H1 (cell line): ENCODE data around the gene VIPR2. TPM values are rescaled to one million over a fixed set of nuclear protein-coding genes. Genes with fewer than 3 reads are reported as not detected.

Experiments
- TCF12 ChIP-seq: IDR thresholded peaks from 2 replicates; pipeline ENCODE4 v1.6.1; 2011; ENCODE audit warnings: low read depth, mild to moderate bottlenecking, low read length
- polyA plus RNA-seq, 7 experiments: library from polyadenylated mRNA; depleted of rRNA in 3 of 7; stranded (reverse) in 5 of 7; unstranded in 2 of 7; fragments of >200 nt in 5 of 7; fragments of 200-250 nt in 2 of 7; gene quantifications; 1 replicate in 5 of 7; 2 replicates in 1 of 7; 4 replicates in 1 of 7; pipeline versions ENCODE4 v1.2.1 to v1.2.3, GENCODE V29; 2011 to 2013; ENCODE audit warnings: missing spikeins in 2 of 7, mixed read lengths in 2 of 7
- total RNA-seq: library from RNA; stranded (reverse); fragmentation: NEBNext Ultra II Directional; extraction: Animal tissue kit (Norgen Biotek cat#: 25700); gene quantifications from 2 replicates; pipeline ENCODE4 v1.2.1, GENCODE V29; 2021
- TF ChIP-seq, protein P1 (sequence below): fragments of 300-600 bp; sonication (generic); IDR thresholded peaks from 2 replicates; pipeline ENCODE4 v1.7.1; 2012; ENCODE audit warnings: low read length, moderate library complexity, mild to moderate bottlenecking, inconsistent platforms; ENCODE audit not compliant: insufficient replicate concordance

VIPR2 gene
- total and polyA plus RNA-seq, 2 of the 8 experiments (the other 6 are each of a cell fraction or from before 2014, with no cell fraction given): 2.4 to 6.3 TPM

DNA sequence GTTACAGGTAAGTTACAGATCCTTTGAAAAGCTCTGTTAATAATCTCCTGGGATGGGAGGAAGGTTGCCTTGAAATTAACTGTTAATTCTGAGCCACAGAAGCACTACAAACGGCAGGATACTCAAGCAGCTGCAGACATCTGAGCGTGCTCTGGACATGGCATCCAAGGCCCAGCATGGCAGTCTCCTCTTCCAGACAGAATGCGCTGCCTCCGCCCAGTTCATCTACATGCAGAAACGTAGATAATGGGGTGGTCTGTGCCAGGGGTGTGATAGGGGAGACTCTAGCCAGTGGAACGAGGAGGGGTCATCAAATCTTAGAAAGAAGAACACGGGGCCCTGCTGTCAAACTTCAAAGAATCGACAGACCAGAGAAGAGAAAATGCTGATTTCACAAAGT, 13.8 kb downstream of the VIPR2 start (continued):
- TF ChIP-seq, protein P1, sequence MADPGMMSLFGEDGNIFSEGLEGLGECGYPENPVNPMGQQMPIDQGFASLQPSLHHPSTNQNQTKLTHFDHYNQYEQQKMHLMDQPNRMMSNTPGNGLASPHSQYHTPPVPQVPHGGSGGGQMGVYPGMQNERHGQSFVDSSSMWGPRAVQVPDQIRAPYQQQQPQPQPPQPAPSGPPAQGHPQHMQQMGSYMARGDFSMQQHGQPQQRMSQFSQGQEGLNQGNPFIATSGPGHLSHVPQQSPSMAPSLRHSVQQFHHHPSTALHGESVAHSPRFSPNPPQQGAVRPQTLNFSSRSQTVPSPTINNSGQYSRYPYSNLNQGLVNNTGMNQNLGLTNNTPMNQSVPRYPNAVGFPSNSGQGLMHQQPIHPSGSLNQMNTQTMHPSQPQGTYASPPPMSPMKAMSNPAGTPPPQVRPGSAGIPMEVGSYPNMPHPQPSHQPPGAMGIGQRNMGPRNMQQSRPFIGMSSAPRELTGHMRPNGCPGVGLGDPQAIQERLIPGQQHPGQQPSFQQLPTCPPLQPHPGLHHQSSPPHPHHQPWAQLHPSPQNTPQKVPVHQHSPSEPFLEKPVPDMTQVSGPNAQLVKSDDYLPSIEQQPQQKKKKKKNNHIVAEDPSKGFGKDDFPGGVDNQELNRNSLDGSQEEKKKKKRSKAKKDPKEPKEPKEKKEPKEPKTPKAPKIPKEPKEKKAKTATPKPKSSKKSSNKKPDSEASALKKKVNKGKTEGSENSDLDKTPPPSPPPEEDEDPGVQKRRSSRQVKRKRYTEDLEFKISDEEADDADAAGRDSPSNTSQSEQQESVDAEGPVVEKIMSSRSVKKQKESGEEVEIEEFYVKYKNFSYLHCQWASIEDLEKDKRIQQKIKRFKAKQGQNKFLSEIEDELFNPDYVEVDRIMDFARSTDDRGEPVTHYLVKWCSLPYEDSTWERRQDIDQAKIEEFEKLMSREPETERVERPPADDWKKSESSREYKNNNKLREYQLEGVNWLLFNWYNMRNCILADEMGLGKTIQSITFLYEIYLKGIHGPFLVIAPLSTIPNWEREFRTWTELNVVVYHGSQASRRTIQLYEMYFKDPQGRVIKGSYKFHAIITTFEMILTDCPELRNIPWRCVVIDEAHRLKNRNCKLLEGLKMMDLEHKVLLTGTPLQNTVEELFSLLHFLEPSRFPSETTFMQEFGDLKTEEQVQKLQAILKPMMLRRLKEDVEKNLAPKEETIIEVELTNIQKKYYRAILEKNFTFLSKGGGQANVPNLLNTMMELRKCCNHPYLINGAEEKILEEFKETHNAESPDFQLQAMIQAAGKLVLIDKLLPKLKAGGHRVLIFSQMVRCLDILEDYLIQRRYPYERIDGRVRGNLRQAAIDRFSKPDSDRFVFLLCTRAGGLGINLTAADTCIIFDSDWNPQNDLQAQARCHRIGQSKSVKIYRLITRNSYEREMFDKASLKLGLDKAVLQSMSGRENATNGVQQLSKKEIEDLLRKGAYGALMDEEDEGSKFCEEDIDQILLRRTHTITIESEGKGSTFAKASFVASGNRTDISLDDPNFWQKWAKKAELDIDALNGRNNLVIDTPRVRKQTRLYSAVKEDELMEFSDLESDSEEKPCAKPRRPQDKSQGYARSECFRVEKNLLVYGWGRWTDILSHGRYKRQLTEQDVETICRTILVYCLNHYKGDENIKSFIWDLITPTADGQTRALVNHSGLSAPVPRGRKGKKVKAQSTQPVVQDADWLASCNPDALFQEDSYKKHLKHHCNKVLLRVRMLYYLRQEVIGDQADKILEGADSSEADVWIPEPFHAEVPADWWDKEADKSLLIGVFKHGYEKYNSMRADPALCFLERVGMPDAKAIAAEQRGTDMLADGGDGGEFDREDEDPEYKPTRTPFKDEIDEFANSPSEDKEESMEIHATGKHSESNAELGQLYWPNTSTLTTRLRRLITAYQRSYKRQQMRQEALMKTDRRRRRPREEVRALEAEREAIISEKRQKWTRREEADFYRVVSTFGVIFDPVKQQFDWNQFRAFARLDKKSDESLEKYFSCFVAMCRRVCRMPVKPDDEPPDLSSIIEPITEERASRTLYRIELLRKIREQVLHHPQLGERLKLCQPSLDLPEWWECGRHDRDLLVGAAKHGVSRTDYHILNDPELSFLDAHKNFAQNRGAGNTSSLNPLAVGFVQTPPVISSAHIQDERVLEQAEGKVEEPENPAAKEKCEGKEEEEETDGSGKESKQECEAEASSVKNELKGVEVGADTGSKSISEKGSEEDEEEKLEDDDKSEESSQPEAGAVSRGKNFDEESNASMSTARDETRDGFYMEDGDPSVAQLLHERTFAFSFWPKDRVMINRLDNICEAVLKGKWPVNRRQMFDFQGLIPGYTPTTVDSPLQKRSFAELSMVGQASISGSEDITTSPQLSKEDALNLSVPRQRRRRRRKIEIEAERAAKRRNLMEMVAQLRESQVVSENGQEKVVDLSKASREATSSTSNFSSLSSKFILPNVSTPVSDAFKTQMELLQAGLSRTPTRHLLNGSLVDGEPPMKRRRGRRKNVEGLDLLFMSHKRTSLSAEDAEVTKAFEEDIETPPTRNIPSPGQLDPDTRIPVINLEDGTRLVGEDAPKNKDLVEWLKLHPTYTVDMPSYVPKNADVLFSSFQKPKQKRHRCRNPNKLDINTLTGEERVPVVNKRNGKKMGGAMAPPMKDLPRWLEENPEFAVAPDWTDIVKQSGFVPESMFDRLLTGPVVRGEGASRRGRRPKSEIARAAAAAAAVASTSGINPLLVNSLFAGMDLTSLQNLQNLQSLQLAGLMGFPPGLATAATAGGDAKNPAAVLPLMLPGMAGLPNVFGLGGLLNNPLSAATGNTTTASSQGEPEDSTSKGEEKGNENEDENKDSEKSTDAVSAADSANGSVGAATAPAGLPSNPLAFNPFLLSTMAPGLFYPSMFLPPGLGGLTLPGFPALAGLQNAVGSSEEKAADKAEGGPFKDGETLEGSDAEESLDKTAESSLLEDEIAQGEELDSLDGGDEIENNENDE: no peak
- no peak for TF ChIP-seq TCF12
- TF ChIP-seq, all 59 proteins: peak for 0
